ENCODE measurements around the gene SPG7.
"Not testable (repeated sequence)": the region's sequence is repeated elsewhere in the genome, so short reads cannot be mapped to it uniquely, and the experiment has no call there.

The SPG7 gene

DNA sequence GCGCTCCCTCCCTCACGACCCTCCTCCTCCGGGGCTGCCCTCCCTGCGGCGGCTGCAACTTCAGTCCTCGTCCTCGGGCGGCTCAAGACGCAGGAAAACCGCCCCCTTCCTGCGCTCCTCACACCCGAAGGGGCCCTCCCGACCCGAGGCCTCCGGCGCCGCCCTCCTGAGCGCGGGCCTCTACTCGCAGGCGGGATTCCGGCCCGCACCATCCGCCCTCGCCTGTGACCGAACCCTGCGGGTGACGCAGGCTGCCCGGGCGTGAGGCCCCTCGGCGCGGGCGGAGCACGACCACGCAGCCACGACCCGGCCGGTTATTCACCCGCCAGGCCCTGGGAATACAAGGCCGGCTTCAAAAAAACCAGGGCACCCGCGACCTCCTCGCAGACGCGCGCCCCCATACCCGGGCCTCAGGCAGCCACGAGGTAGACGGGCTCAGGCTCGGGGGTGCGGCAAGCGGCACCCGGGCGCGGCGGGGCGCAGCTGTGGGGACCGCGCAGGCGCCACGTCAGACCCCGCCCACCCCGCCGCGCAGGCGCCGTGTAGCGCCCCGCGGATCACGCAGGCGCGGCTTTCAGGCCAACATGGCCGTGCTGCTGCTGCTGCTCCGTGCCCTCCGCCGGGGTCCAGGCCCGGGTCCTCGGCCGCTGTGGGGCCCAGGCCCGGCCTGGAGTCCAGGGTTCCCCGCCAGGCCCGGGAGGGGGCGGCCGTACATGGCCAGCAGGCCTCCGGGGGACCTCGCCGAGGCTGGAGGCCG lies at the start of gene SPG7:
Gene SPG7, plus strand, starts transcription at position 570 of the 757 bp plus-strand sequence. Its CDS starts 15 bp downstream, at position 585.
- peaks cover 11% of the 10 kb centered on the region for H3K36me3 ChIP-seq
- H3K27me3 ChIP-seq (ENCODE audit: insufficient read depth, low read depth, severe bottlenecking), result no peaks in the 10 kb centered on the region
- no peaks in the 10 kb centered on the region for H3K9me3 ChIP-seq (ENCODE audit: severe bottlenecking)
- TF ChIP-seq, protein P1, sequence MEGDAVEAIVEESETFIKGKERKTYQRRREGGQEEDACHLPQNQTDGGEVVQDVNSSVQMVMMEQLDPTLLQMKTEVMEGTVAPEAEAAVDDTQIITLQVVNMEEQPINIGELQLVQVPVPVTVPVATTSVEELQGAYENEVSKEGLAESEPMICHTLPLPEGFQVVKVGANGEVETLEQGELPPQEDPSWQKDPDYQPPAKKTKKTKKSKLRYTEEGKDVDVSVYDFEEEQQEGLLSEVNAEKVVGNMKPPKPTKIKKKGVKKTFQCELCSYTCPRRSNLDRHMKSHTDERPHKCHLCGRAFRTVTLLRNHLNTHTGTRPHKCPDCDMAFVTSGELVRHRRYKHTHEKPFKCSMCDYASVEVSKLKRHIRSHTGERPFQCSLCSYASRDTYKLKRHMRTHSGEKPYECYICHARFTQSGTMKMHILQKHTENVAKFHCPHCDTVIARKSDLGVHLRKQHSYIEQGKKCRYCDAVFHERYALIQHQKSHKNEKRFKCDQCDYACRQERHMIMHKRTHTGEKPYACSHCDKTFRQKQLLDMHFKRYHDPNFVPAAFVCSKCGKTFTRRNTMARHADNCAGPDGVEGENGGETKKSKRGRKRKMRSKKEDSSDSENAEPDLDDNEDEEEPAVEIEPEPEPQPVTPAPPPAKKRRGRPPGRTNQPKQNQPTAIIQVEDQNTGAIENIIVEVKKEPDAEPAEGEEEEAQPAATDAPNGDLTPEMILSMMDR (IDR thresholded peaks at IDR 0.05; ENCODE audit: low read depth, low read length), result no peak
- peak; percentile 68 for DNase-seq
- peak within 1 kb of the TSS; percentile 90 for H3K27ac ChIP-seq
- H3K4me3 ChIP-seq (ENCODE audit: low read depth, low read length), result peak within 1 kb of the TSS; percentile 71

DNA sequence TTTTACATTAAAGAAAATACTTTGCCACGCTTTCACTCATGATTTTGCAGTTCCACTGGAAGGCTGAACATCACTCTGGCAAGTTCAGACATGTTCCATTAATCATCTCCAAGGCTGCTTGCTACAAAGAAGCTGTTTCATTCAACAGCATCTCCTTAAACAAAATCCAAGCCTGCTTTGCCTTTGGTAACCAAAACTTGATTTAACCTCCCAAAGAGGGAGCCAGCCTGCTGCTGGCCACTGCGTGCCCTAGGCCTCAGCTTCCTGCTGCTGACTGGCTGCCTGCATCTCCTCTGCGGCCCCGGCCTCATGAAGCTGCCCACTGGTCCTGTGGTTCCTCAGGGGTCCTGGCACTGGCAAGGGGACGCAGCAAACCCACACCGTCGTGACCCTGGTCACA lies 49.7 kb upstream of the SPG7 start:
- DNase-seq, result no peak
- Histone ChIP-seq H3K4me3 (ENCODE audit: low read depth, low read length) (no peak overlapping the region), H3K27ac (peak overlapping the region; percentile 22; the same call in 1 of the 2 replicates), H3K9me3 (ENCODE audit: severe bottlenecking) (no peaks in the 10 kb centered on the region), H3K36me3 (no peaks in the 10 kb centered on the region), H3K27me3 (ENCODE audit: insufficient read depth, low read depth, severe bottlenecking) (no peaks in the 10 kb centered on the region)
- TF ChIP-seq, protein P1 (IDR thresholded peaks at IDR 0.05; ENCODE audit: low read depth, low read length), result no peak

DNA sequence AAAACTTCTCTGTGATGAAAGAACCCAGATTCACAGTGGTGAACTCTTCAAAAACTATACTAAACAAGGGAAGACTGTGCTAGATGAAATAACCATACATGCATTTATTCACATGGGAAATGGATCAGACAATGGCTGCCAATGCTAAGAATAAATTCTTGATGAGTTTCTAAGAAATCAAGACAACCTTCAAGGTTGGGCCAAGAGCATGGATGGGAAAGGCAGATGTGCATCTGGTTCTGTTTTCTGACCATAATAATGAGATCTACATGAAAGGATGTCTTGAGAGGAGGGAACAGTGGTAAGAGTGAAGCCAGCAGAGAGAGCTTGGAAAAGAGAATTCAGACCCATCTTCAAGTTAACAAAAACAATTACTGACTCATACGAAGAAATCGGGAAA lies 49.2 kb upstream of the SPG7 start:
- no peak overlapping the region; the same call in 1 of the 2 replicates for H3K27ac ChIP-seq

DNA sequence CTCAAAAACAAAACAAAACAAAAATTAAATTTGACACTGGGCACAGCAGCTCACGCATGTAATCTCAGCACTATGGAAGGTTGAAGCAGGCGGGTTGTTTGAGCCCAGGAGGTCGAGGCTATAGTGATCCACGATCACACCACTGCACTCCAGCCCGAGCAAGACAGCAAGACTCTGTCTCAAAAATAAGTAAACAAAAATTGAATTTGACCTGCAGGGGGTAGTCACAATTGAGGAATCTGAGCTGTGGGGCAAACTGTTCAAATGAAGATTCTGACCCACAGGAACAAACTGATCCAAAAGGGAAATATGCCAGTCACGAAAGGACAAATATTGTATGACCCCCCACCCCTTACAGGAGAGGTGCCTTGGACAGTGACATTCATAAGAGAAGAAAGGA lies 47.6 kb upstream of the SPG7 start:
- DNase-seq, result no peak
- TF ChIP-seq, protein P1 (IDR thresholded peaks at IDR 0.05; ENCODE audit: low read depth, low read length), result no peak
- Histone ChIP-seq H3K36me3 (no peaks in the 10 kb centered on the region), H3K27me3 (ENCODE audit: insufficient read depth, low read depth, severe bottlenecking) (no peaks in the 10 kb centered on the region), H3K27ac (no peak overlapping the region), H3K4me3 (ENCODE audit: low read depth, low read length) (no peak overlapping the region), H3K9me3 (ENCODE audit: severe bottlenecking) (no peaks in the 10 kb centered on the region)

More for the DNA sequence above, 49.2 kb upstream of the SPG7 start:
- TF ChIP-seq, protein P1 (IDR thresholded peaks at IDR 0.05; ENCODE audit: low read depth, low read length), result no peak
- no peak for DNase-seq
- Histone ChIP-seq H3K9me3 (ENCODE audit: severe bottlenecking) (no peaks in the 10 kb centered on the region), H3K27me3 (ENCODE audit: insufficient read depth, low read depth, severe bottlenecking) (no peaks in the 10 kb centered on the region), H3K36me3 (no peaks in the 10 kb centered on the region), H3K4me3 (ENCODE audit: low read depth, low read length) (no peak overlapping the region)

DNA sequence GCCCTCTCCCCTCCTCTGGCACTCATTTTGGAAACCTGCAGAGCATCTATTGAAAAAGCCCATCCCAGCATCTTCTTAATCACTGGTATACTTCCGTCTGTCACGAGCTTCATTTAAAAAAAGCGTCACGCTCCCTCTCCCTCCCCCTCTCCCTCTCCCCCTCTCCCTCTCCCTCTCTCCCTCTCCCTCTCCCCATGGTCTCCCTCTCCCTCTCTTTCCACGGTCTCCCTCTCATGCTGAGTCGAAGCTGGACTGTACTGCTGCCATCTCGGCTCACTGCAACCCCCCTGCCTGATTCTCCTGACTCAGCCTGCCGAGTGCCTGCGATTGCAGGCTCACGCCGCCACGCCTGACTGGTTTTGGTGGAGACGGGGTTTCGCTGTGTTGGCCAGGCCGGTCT lies 46.3 kb upstream of the SPG7 start:
- not testable (repeated sequence) for H3K9me3 ChIP-seq (ENCODE audit: severe bottlenecking); DNase-seq; H3K36me3 ChIP-seq; H3K4me3 ChIP-seq (ENCODE audit: low read depth, low read length); H3K27me3 ChIP-seq (ENCODE audit: insufficient read depth, low read depth, severe bottlenecking); H3K27ac ChIP-seq

DNA sequence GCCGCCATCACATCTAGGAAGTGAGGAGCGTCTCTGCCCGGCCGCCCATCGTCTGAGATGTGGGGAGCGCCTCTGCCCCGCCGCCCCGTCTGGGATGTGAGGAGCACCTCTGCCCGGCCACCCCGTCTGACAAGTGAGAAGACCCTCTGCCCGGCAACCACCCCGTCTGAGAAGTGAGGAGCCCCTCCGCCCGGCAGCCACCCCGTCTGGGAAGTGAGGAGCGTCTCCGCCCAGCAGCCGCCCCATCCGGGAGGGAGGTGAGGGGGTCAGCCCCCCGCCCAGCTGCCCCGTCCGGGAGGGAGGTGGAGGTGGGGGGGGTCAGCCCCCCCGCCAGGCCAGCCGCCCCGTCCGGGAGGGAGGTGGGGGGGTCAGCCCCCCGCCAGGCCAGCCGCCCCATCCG lies 45.6 kb upstream of the SPG7 start:
- not testable (repeated sequence) for H3K27ac ChIP-seq; H3K36me3 ChIP-seq; H3K27me3 ChIP-seq (ENCODE audit: insufficient read depth, low read depth, severe bottlenecking); H3K4me3 ChIP-seq (ENCODE audit: low read depth, low read length); DNase-seq; H3K9me3 ChIP-seq (ENCODE audit: severe bottlenecking)

DNA sequence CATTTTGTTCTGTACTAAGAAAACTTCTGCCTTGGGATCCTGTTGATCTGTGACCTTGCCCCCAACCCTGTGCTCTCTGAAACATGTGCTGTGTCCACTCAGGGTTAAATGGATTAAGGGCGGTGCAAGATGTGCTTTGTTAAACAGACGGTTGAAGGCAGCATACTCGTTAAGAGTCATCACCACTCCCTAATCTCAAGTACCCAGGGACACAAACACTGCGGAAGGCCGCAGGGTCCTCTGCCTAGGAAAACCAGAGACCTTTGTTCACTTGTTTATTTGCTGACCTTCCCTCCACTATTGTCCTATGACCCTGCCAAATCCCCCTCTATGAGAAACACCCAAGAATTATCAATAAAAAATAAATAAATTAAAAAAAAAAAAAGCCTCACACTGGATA lies 44.9 kb upstream of the SPG7 start:
- not testable (repeated sequence) for H3K27me3 ChIP-seq (ENCODE audit: insufficient read depth, low read depth, severe bottlenecking); DNase-seq; H3K4me3 ChIP-seq (ENCODE audit: low read depth, low read length); H3K36me3 ChIP-seq; H3K9me3 ChIP-seq (ENCODE audit: severe bottlenecking); H3K27ac ChIP-seq

All from WERI-Rb-1 (cell line).